Measurements from ENCODE around the gene SOX11. TPM values are rescaled to one million over a fixed set of nuclear protein-coding genes. Genes with fewer than 3 reads are reported as not detected.

The SOX11 gene
- total RNA-seq, 1 donor from 2014 or later = 18.3 TPM

DNA sequence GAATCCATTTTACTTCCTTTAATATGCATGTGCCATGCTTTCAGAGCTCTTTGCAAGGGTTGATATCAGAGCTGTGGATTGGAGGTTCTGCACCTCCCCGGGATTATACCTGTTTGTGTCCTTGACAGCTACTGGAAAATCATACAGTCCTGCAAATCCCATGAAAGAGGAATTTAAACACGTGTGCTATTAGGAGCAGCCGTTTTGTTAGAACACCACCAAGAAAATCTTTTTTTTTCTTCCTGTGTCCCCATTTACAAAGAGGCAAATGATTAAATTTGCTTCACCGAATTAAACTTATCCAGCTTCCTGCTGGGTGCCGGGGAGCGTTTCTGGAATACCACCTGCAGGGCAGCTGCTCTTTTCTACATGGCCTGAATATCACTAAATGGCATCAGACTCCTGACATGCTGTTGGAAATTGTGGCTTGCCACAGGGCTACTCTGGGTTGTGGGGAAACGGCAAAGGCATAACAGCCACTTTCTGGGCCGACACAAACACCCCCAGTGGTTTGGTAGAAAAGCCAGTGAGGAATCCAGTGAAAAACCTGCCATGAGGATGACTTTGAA, 23.4 kb upstream of the SOX11 start:
- peaks cover 9 to 13% (median 11%) of the 10 kb centered on the region in 3 donors for H3K27me3 ChIP-seq (ENCODE audit: control insufficient read depth in 3 of 3, insufficient read depth in 3 of 3, low read length in 3 of 3)
- no peak overlapping the region for H3K4me3 ChIP-seq (ENCODE audit: low read length in 3 of 3)
- H3K9ac ChIP-seq (ENCODE audit: low read depth in 1 of 3, low read length in 3 of 3) = no peak overlapping the region
- no peaks in the 10 kb centered on the region for H3K4me1 ChIP-seq (ENCODE audit: control insufficient read depth in 3 of 3, insufficient read depth in 3 of 3, low read length in 3 of 3)
- no peaks in the 10 kb centered on the region for H3K36me3 ChIP-seq (ENCODE audit: control insufficient read depth in 3 of 3, insufficient read depth in 3 of 3, low read length in 3 of 3)
- H3K27ac ChIP-seq (ENCODE audit: low read depth, low read length) = no peak overlapping the region
- no peaks in the 10 kb centered on the region for H3K9me3 ChIP-seq (ENCODE audit: control insufficient read depth in 3 of 3, low read length in 3 of 3)

DNA sequence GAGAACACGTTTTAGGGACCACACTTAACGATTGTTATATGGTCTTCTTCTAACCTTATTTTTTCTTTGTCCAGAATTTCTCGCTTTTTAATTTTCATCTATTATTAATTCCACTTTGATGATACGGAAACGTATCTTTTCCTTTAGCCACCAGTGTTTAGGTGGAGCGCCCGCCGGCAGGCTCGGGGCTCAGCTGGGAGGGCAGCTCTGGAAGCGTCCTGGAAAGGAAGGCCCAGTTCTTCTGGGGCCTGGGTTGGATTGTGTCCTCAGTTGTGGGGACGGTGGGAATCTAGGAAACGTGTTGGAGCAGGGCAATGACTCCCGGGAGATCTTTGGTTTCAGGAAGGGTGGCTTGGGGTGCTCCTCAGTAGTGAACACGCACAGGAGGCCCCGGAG, 19.4 kb upstream of the SOX11 start:
- Histone ChIP-seq H3K9me3 (ENCODE audit: control insufficient read depth in 3 of 3, low read length in 3 of 3) (no peaks in the 10 kb centered on the region), H3K9ac (ENCODE audit: low read depth in 1 of 3, low read length in 3 of 3) (no peak overlapping the region), H3K27ac (ENCODE audit: low read depth, low read length) (no peak overlapping the region), H3K36me3 (ENCODE audit: control insufficient read depth in 3 of 3, insufficient read depth in 3 of 3, low read length in 3 of 3) (no peaks in the 10 kb centered on the region), H3K4me3 (ENCODE audit: low read length in 3 of 3) (no peak overlapping the region), H3K4me1 (ENCODE audit: control insufficient read depth in 3 of 3, insufficient read depth in 3 of 3, low read length in 3 of 3) (no peaks in the 10 kb centered on the region), H3K27me3 (ENCODE audit: control insufficient read depth in 3 of 3, insufficient read depth in 3 of 3, low read length in 3 of 3) (peaks cover 13 to 21% (median 15%) of the 10 kb centered on the region in 3 donors)

DNA sequence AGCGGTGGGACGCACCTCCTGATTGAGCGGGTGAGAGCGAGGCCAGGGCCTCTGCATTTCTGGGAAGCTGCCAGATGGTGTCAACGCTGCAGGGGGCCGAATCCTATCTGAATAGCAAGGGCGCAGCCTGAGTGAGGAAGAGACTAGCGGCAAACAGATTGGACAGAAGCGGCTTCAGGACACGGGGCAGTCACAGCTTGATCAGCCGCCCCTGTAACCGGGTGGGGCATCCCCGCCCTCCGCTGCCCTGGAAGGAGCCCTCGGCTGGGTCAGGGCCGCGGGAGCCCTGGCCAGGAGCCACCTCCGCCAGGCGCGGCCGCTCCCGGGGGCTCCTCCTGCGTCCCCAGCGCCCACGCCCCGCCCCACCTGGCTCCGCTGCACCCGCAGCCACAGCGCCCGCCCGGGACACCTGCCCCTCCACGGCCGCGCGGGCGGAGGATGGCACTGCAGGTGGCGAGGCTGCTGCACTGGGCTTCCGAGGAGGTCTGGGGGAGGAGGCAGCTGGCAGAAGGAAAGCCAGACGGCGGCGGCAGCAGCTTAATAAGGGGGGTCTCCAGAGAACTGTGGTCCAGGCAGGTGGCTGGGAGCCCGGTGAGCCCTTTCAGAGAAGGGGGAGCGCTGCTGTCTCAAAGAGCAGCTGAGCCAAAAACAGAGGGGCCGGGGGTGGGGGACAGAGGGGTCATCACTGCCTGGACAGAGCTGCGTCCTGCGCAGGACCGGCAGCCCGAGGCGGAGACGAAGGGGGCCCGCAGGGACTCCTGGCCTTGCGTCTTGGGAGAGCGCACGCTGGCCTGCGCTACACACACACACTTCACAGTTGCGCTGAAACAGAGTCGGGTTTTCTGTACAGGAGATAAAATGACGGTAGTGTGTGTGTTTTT, 18.8 kb upstream of the SOX11 start:
- Histone ChIP-seq H3K4me3 (ENCODE audit: low read length in 3 of 3) (no peak overlapping the region), H3K36me3 (ENCODE audit: control insufficient read depth in 3 of 3, insufficient read depth in 3 of 3, low read length in 3 of 3) (no peaks in the 10 kb centered on the region), H3K9me3 (ENCODE audit: control insufficient read depth in 3 of 3, low read length in 3 of 3) (no peaks in the 10 kb centered on the region), H3K27me3 (ENCODE audit: control insufficient read depth in 3 of 3, insufficient read depth in 3 of 3, low read length in 3 of 3) (peaks cover 13 to 21% (median 15%) of the 10 kb centered on the region in 3 donors), H3K27ac (ENCODE audit: low read depth, low read length) (no peak overlapping the region), H3K4me1 (ENCODE audit: control insufficient read depth in 3 of 3, insufficient read depth in 3 of 3, low read length in 3 of 3) (no peaks in the 10 kb centered on the region), H3K9ac (ENCODE audit: low read depth in 1 of 3, low read length in 3 of 3) (no peak overlapping the region)

DNA sequence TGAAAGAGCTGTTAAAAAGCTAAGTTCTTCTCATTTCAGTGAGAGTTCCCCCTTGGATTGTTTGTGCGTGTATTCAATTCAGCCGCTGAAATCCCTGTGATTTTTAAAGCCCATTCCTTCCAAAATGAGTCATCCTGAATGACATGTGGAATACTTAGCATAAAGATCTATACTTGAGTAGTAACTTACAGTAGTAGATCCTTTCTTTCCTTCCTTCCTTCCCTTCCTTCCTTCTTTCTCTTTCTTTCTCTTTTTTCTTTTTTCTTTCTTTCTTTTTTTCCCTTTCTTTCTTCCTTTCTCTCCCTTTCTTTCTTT, 18.2 kb upstream of the SOX11 start:
- H3K27ac ChIP-seq (ENCODE audit: low read depth, low read length) = no peak overlapping the region
- no peak overlapping the region for H3K9ac ChIP-seq (ENCODE audit: low read depth in 1 of 3, low read length in 3 of 3)
- H3K27me3 ChIP-seq (ENCODE audit: control insufficient read depth in 3 of 3, insufficient read depth in 3 of 3, low read length in 3 of 3) = peaks cover 13 to 21% (median 15%) of the 10 kb centered on the region in 3 donors
- no peak overlapping the region for H3K4me3 ChIP-seq (ENCODE audit: low read length in 3 of 3)
- H3K9me3 ChIP-seq (ENCODE audit: control insufficient read depth in 3 of 3, low read length in 3 of 3) = no peaks in the 10 kb centered on the region
- no peaks in the 10 kb centered on the region for H3K4me1 ChIP-seq (ENCODE audit: control insufficient read depth in 3 of 3, insufficient read depth in 3 of 3, low read length in 3 of 3)
- H3K36me3 ChIP-seq (ENCODE audit: control insufficient read depth in 3 of 3, insufficient read depth in 3 of 3, low read length in 3 of 3) = no peaks in the 10 kb centered on the region

DNA sequence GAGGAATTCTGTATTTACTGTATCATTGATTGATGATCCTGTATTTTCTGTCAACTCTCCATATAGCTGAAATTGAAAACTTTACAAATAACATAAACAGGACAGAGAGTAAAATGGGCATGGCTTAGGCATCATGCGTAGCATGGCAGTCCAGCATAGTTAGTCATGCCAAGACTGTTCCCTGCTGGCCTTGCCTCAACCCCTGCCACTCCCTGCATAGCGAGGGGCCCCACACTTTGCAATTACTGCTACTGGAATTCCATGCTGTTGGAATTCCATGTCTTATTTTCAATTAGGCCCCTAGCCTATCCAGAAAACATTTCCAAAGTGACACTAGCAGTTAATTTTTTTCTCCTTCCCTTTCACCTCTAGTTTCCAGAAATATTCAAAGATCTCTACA, 15.1 kb upstream of the SOX11 start:
- no peak overlapping the region for H3K9ac ChIP-seq (ENCODE audit: low read depth in 1 of 3, low read length in 3 of 3)
- H3K4me1 ChIP-seq (ENCODE audit: control insufficient read depth in 3 of 3, insufficient read depth in 3 of 3, low read length in 3 of 3) = no peaks in the 10 kb centered on the region
- no peak overlapping the region for H3K4me3 ChIP-seq (ENCODE audit: low read length in 3 of 3)
- H3K9me3 ChIP-seq (ENCODE audit: control insufficient read depth in 3 of 3, low read length in 3 of 3) = no peaks in the 10 kb centered on the region
- H3K27me3 ChIP-seq (ENCODE audit: control insufficient read depth in 3 of 3, insufficient read depth in 3 of 3, low read length in 3 of 3) = peaks cover 10 to 21% (median 15%) of the 10 kb centered on the region in 3 donors
- H3K27ac ChIP-seq (ENCODE audit: low read depth, low read length) = no peak overlapping the region
- no peaks in the 10 kb centered on the region for H3K36me3 ChIP-seq (ENCODE audit: control insufficient read depth in 3 of 3, insufficient read depth in 3 of 3, low read length in 3 of 3)

DNA sequence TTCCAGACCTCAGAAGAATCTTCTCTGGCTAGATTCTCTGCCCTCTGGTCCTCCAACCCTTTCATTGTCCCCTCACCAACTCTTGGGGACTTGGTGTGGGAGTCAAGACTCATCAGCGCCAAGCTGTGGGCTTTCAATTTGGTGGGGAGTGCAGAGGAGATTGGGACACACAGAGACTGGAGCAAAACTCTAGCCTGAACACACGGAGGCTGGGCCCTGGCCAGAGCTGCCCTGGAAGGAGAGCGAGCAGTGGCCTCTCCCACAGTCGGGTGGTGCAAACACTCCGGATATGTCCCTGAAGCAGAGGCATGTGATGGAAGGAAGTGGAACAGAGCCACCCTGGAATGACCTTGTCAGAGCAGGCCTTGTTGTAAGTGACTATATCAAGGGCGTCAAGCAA, 8.7 kb upstream of the SOX11 start:
- H3K9me3 ChIP-seq (ENCODE audit: control insufficient read depth in 3 of 3, low read length in 3 of 3) = no peaks in the 10 kb centered on the region
- no peaks in the 10 kb centered on the region for H3K36me3 ChIP-seq (ENCODE audit: control insufficient read depth in 3 of 3, insufficient read depth in 3 of 3, low read length in 3 of 3)
- no peak overlapping the region for H3K9ac ChIP-seq (ENCODE audit: low read depth in 1 of 3, low read length in 3 of 3)
- H3K27ac ChIP-seq (ENCODE audit: low read depth, low read length) = no peak overlapping the region
- H3K4me1 ChIP-seq (ENCODE audit: control insufficient read depth in 3 of 3, insufficient read depth in 3 of 3, low read length in 3 of 3) = no peaks in the 10 kb centered on the region
- H3K27me3 ChIP-seq (ENCODE audit: control insufficient read depth in 3 of 3, insufficient read depth in 3 of 3, low read length in 3 of 3) = peaks cover 2 to 7% (median 3%) of the 10 kb centered on the region in 3 donors
- no peak overlapping the region for H3K4me3 ChIP-seq (ENCODE audit: low read length in 3 of 3)

DNA sequence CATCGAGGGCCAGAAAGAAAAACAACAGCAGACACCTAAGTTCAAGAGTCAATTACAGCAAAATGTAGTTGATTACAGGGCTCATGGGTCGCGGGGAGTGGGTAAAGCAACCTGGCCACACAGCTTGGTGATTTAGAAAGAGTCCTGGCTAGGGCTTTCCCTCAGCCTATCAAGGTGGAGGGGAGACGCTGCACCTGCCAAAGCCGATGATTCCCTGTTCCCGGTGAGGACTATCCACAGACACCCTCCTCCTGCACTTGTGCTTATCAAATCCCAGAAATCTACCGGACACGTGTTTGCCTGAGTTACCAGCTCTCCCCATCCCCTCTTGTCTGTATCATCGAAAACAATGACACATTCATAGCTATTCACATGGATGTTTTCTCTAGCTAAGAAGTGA, 7.0 kb upstream of the SOX11 start:
- H3K36me3 ChIP-seq (ENCODE audit: control insufficient read depth in 3 of 3, insufficient read depth in 3 of 3, low read length in 3 of 3) = no peaks in the 10 kb centered on the region
- no peaks in the 10 kb centered on the region for H3K9me3 ChIP-seq (ENCODE audit: control insufficient read depth in 3 of 3, low read length in 3 of 3)
- H3K27ac ChIP-seq (ENCODE audit: low read depth, low read length) = no peak overlapping the region
- no peak overlapping the region for H3K4me3 ChIP-seq (ENCODE audit: low read length in 3 of 3)
- H3K27me3 ChIP-seq (ENCODE audit: control insufficient read depth in 3 of 3, insufficient read depth in 3 of 3, low read length in 3 of 3) = peaks cover 9 to 16% (median 10%) of the 10 kb centered on the region in 3 donors
- no peaks in the 10 kb centered on the region for H3K4me1 ChIP-seq (ENCODE audit: control insufficient read depth in 3 of 3, insufficient read depth in 3 of 3, low read length in 3 of 3)
- H3K9ac ChIP-seq (ENCODE audit: low read depth in 1 of 3, low read length in 3 of 3) = no peak overlapping the region

DNA sequence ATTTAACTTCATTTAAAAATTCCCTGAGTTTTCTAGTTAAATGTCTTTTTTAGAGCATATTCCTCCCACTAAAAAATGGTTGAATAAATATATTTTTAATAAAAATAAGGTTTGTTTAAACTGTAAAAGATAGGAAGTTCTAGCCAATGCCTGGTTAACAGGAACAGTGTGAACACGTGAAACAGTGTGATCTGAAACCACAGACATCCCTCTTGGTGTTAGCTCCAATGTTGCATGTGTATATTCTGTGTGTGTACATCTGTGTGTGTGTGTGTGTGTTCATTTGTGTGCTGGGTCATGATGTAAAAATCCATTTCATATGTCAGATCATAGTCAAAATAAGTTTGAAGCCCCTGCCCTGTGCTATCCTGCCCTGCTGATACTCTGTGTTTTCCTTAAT, 6.1 kb upstream of the SOX11 start:
- peaks cover 16 to 22% (median 17%) of the 10 kb centered on the region in 3 donors for H3K27me3 ChIP-seq (ENCODE audit: control insufficient read depth in 3 of 3, insufficient read depth in 3 of 3, low read length in 3 of 3)
- H3K9ac ChIP-seq (ENCODE audit: low read depth in 1 of 3, low read length in 3 of 3) = no peak overlapping the region
- H3K4me1 ChIP-seq (ENCODE audit: control insufficient read depth in 3 of 3, insufficient read depth in 3 of 3, low read length in 3 of 3) = no peaks in the 10 kb centered on the region
- no peaks in the 10 kb centered on the region for H3K36me3 ChIP-seq (ENCODE audit: control insufficient read depth in 3 of 3, insufficient read depth in 3 of 3, low read length in 3 of 3)
- H3K27ac ChIP-seq (ENCODE audit: low read depth, low read length) = no peak overlapping the region
- no peak overlapping the region for H3K4me3 ChIP-seq (ENCODE audit: low read length in 3 of 3)
- no peaks in the 10 kb centered on the region for H3K9me3 ChIP-seq (ENCODE audit: control insufficient read depth in 3 of 3, low read length in 3 of 3)

DNA sequence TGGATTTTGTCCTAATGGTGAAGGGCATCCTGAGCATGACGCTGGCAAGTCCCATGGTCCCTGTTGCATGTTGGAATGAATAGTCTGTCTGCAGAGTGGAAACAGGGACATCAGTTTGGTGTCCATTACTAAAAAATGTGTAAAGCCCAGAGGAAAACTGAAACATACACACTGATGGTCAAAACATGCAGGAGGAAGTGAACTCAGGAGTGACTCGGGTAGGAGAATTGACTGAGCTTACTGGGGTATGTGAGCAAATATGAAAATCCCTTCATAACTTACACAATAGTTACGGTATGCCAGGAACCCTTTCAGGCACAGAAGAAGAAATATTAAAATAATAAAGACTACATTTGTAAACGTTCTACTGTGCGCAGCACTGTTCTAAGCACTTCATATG, 5.6 kb upstream of the SOX11 start:
- Histone ChIP-seq H3K9ac (ENCODE audit: low read depth in 1 of 3, low read length in 3 of 3) (no peak overlapping the region), H3K27me3 (ENCODE audit: control insufficient read depth in 3 of 3, insufficient read depth in 3 of 3, low read length in 3 of 3) (peaks cover 17 to 22% (median 19%) of the 10 kb centered on the region in 3 donors), H3K4me3 (ENCODE audit: low read length in 3 of 3) (no peak overlapping the region), H3K9me3 (ENCODE audit: control insufficient read depth in 3 of 3, low read length in 3 of 3) (no peaks in the 10 kb centered on the region), H3K36me3 (ENCODE audit: control insufficient read depth in 3 of 3, insufficient read depth in 3 of 3, low read length in 3 of 3) (no peaks in the 10 kb centered on the region), H3K4me1 (ENCODE audit: control insufficient read depth in 3 of 3, insufficient read depth in 3 of 3, low read length in 3 of 3) (peaks cover 0 to 2% (median 0%) of the 10 kb centered on the region in 3 donors), H3K27ac (ENCODE audit: low read depth, low read length) (no peak overlapping the region)

DNA sequence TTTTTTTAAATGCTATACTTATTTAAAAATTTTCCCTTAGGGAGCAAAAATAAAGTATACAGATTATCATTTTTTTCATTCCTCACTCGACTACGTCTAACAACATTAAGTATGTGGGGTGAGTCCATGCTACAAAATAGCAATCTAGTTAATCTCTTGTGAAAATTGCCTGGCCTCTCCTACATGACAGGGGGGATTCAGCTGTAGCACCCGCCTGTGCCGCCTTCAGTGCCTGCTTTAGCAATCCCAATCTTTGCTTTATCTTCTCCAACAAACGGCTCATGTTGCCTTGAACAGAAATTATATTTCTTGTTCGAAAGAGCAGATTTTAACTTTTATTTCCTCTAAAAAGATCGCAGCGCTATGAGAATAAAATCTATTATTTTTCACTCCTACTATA, 2.4 kb upstream of the SOX11 start:
- Histone ChIP-seq H3K9ac (ENCODE audit: low read depth in 1 of 3, low read length in 3 of 3) (no peak overlapping the region), H3K36me3 (ENCODE audit: control insufficient read depth in 3 of 3, insufficient read depth in 3 of 3, low read length in 3 of 3) (no peaks in the 10 kb centered on the region), H3K4me1 (ENCODE audit: control insufficient read depth in 3 of 3, insufficient read depth in 3 of 3, low read length in 3 of 3) (peaks cover 4 to 8% (median 7%) of the 10 kb centered on the region in 3 donors), H3K27ac (ENCODE audit: low read depth, low read length) (no peak overlapping the region), H3K4me3 (ENCODE audit: low read length in 3 of 3) (no peak overlapping the region), H3K27me3 (ENCODE audit: control insufficient read depth in 3 of 3, insufficient read depth in 3 of 3, low read length in 3 of 3) (peaks cover 40 to 47% (median 42%) of the 10 kb centered on the region in 3 donors), H3K9me3 (ENCODE audit: control insufficient read depth in 3 of 3, low read length in 3 of 3) (no peaks in the 10 kb centered on the region)

Data from skeletal muscle tissue (tissue), 4 donors.